Right renal pelvis (tissue), 4 donors: ENCODE results near the gene ZBTB16. TPM values are rescaled to one million over a fixed set of nuclear protein-coding genes. Genes with fewer than 3 reads are reported as not detected.

Experiments used
- DNase-seq, 4 donors: peaks; one replicate each; pipeline ENCODE4 v3.0.0-alpha.2; 2013; ENCODE audit warnings: low read depth in 4 of 4, low spot score in 3 of 4, missing footprints in 1 of 4
- polyA plus RNA-seq, 4 donors: library from polyadenylated mRNA; unstranded; fragments of 120-200 nt; gene quantifications; one replicate each; pipeline ENCODE4 v1.2.1, GENCODE V29; 2013; ENCODE audit not compliant: insufficient read length in 4 of 4

ZBTB16 gene
- polyA plus RNA-seq, 4 donors = 0.89 to 2.0 (median 1.5) TPM

DNA sequence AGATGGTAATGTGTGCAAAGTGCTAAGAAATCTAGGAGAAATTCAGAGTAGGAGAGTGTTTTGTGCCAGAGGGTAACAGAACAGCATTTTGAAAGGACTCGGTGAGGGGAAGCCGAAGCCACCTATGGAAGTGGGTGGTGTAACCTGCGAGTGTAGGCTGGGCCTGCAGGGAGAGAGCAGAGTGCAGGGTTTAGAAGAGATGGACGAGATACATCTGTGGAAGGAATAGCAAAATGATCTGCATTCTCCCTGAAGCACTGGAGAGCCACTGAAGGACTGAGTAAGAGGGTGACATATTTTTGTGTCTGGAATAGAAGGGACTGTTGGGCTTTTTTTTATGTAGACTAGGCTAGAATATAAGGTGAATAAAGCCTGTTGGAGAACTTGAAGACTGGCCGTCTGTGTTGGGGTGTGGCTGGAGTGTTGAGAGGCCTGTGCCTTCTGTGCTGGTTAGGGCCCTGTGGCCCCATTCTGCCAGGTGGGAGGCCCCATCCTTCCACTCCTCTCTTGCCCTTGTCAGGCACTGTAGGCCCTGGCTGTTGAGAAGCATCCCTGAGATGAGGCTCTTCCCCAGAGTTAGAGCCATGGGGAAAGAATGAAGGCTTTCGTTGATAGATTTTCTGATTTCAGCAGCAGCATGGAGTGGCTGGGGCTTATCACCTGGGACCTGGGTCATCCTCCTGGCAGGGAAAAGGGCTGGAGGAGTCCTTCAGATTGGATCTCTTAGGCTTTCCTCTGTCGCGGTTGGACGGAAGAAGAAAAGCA lies 102.2 kb downstream of the ZBTB16 start:
- DNase-seq = no peak

DNA sequence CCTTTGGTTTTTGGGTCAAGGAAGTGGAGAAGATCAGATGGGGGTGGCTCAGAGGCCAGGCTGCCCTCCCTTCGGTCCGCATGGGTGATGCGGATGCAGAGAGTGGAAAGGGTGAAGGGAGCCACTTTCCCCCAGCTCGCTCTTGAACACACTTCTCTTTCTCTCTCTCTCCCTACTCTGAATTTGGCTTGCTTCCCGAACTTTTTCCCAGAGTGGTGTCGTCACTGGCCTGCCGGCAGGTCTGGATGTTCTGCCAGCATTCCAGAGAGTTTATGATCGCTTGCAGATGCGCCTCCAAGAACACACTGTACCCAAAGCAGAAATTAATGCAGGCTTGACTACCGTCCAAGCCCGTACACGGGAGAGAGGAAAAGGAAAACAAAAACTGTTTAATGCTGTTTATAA lies 103.2 kb downstream of the ZBTB16 start:
- DNase-seq = peak; percentile 86 to 96 (median 94)

DNA sequence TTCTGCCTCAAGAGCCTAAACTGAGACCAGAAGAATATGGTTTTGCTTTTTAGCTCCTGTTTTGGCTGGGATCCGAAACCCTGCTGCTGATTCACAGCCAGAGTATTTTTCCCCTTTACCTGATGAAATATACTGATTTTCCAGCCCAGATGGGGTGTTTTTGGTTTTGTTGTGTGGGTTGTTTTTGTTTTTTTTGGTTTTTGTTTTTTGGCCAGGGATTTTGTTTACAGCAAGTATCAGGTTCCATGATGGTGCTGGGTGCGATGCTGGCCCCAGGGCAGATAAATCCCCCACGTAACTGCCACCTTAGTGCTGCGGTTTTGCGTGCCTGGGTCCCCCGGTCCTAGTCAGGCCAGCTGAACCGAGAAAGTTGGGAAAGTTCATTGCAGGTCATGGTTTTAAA lies 103.7 kb downstream of the ZBTB16 start:
- no peak for DNase-seq

DNA sequence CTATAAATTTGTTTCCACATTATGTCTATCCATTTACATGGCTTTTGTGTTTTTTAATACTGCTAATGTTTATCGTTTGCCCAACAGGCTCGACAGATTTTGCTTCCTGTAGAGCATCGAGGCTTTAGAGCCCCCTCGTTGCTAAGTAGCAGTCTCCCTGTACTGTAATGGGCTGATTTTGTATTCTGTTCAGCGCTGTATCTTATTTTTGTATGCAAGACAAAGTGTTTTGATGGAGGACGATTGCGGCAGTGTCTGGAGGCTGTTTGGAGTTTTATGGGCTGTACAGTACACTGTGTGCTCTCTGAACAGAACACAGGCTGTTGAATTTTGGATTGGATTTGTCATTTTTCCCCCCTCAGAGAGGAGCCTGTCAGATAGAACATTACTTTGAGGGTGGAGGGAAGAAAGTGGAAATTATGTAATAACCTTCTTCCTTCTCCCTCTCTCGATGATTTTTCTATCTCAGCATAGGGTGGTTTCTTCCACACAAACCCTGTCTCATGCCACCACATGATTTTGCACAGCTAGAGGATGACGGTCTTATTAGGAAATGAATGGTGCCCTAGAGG lies 104.4 kb downstream of the ZBTB16 start:
- DNase-seq = no peak

DNA sequence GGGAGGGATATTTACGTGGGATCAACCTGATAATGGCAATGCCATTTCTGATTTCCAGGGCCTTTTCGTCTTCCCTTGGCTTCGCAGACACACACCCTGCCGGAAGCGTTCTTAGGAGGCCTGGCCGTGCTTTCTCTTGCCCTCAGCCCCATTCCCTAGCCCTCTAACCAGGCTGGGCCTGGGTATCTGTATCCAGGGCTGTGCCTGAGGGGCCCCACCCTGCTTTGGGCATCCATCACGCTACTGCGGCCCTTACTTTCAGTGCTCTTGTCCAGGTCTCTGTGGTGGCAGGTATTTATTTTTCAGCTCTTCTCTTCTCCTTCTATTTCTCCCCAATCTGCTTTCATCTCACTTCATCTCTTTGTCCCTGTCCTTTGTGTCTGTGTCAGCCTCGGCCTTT lies 105.0 kb downstream of the ZBTB16 start:
- no peak for DNase-seq

DNA sequence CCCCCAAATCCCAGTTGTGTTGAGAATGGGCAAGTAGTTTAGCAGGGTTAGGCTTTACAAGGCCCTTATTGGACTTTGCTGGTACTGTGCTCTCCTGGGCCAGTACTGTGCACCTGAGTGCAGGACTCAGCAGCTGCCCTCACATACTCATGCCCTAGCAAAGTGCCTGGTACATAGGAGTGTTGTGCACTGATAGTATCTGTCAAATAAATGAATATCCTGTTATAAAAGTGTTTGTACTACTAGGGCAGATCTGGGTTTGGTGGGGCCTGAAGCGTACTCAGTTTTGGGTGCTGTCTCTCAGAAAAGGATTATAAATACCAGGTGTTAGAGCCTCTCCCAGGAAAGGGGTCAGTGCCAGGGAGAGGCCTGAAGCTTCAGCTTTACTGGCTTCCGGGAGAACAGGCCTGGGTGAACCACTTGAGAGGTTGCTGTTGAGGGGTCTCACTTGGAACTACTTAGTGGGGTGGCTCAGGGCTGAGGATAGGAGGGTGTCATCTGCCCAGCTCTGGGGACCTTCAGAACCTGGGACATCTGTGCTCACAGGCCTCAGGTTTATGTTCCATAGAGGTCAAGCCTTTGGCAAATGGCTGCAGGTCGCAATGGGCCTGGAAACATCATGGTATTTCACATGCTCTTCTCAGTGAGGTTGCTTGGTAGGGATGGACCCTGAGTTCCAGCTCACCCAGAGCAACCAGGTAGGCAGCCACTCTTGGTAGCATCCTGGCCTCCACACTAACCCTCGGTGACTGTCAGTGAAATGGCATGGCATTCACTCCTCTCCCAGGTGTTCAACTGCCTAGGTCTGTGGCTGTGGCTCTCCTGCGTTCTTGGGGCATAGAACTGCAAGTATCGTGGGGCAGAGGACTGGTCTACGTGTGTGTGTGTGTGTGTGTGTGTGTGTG lies 106.1 kb downstream of the ZBTB16 start:
- DNase-seq = no peak

DNA sequence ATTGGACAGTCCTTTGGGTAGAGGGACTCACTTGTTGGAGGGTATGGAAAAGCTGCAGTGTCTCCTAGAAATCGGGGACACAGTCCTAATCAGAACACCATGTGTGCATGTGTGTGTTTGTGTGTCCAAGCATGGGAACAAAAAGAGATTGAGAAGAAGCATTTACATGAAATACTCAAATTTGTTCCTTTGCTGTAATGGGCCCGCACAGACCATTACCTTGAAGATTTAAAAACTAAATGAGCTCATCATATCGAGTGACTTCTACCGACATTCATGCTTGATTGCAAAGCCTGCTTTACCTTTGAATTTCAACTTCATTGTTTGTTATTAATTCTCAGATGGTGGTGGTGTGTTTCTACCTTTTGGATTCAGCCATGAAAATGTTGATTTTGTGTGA lies 106.9 kb downstream of the ZBTB16 start:
- no peak for DNase-seq

DNA sequence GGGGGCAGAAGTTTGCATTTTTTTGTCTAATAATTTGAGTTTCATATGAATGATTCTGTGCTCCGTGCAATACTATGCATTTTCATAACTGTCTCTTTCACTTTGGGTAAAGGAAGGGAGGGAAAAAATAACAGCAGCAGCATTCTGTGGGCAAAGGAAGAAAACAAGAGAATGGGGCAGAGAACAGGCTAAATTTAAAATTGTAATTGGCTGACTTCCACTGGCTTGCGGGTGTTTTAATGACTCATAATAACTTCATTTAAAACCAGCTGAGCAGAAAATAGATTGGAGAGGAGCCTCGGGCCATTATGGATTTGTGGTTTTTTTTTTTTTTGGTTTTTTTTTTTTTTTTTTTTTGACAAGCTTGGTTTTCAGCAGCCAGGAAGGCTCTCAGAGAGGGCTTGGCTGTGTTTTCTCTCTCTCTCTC lies 107.4 kb downstream of the ZBTB16 start:
- no peak for DNase-seq

DNA sequence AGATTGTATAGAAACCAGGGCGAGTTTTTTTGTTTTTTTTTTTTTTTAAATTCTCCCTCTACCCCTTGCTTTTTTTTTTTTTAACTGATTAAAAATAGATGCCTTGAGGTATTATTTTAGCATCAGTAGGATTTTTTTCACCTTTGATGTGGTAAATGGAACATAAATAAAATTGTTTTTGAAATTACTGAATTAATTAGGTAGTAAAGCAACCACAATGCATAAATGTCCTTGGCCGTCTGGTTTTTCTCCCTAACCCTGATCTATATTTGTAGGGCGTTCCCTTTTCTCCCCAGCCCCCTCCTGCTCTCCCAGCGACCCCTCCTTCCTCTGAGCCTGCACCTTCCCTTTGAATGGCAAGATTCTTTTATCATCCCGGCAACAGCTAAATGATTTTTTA lies 107.8 kb downstream of the ZBTB16 start:
- no peak for DNase-seq

DNA sequence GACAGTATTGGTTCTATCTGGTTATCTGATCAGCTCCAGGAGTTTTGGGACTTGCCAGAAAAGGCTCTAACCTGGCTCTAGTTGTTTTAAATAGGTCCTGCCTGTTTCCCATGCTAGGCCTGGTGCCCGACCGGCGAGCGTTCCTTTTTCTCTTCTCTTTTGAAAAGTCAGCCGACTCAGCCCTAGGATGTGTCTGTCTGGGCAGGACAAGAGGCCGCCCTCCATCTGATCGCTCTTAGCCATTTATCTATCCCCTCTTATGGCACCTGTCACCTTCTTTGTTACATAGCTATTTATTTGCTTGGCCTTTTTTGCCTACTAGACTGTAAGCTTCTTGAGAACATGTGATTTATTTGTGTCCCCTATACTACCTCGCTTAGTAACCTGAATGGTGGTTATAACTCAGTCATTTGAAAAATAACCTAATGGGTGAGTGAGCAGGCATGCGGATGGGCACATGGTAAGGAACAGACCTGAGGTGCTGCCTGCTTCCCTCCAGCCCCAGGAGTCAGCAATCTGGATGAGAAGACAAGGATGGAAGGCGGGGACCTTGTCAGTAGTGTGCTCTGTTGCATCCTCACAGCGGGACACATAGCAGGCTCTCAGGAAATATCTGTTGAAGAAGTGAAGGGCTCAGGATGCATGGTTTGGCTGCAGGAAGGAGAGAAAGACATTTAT lies 108.4 kb downstream of the ZBTB16 start:
- no peak for DNase-seq

DNA sequence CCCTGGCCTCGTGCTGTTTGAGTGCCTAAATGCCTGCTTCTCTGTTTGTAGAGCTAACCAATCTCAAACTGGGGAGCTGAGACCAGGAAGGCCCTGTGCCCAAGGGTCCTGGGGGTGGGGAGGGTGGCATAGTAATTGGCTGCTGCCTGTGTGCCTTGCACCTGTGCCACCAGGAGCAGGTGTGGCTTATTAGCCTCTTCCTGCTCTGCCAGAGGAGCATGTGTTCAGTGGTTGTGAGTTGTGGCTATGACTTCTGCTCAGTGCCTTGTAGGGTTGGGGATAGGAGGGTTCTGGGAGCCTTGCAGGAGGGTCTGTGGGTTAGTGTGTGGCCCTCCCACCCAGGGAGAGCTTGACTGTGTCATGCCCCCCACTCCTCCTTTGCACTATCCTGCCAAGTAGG lies 109.2 kb downstream of the ZBTB16 start:
- no peak for DNase-seq

DNA sequence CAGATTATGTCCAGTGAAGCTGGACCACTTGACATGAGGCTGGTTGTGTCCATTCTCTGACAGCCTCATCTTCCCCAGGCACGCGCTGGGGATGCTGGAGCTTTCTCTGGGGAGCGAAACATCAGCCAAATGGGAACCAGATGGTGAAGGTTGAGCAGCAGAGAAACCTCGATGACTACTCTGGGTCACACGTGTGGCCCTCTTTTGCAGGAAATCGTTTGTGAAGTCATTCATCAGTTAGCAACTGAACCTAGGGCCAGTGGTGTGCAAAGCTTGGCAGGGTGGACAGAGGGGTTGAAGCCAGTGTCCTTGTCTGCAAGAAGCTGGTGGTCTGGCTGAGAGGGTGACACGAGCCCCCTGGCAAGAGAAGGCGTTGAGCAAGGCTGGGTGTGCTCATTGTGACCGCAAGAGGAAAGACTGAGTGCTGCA lies 109.8 kb downstream of the ZBTB16 start:
- DNase-seq = no peak

DNA sequence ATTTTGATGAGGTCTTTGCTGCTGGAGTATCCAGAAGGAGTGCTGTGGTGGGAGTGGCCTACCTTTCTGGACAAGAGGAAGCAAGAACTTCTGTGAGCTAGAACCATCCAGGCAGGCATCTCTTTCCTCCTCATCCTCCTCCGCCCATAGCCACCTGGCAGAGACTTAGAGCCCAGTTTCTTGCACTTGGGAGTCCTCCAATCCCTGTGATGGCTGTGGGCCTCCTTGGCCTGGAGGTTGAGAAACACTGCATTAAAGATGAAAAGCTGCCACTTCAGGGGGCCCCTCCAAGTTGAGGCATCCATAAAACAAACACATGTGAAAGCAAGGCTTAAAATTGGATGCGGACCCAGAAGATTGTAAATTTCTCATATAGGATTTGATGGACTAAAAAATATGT lies 110.3 kb downstream of the ZBTB16 start:
- no peak for DNase-seq

DNA sequence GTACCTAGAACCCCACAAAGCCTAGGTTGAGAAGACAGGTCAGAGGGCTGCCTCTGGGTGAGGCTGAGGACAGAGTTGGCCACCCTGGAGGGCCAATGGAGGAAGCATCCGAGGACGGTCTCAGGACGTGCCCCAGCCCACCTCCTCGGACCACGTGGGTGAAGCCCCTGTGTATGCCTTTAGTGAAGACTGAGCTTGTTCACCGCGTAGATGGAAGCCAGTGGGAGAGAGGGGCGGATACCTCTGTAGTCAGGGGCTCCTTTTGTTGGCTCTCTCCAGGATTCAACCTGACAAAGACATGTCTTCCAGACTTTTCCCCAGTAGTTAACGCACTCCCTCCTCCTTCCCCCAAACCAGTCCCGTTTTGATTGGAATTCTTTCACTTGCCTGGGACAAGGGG lies 110.7 kb downstream of the ZBTB16 start:
- DNase-seq = no peak

DNA sequence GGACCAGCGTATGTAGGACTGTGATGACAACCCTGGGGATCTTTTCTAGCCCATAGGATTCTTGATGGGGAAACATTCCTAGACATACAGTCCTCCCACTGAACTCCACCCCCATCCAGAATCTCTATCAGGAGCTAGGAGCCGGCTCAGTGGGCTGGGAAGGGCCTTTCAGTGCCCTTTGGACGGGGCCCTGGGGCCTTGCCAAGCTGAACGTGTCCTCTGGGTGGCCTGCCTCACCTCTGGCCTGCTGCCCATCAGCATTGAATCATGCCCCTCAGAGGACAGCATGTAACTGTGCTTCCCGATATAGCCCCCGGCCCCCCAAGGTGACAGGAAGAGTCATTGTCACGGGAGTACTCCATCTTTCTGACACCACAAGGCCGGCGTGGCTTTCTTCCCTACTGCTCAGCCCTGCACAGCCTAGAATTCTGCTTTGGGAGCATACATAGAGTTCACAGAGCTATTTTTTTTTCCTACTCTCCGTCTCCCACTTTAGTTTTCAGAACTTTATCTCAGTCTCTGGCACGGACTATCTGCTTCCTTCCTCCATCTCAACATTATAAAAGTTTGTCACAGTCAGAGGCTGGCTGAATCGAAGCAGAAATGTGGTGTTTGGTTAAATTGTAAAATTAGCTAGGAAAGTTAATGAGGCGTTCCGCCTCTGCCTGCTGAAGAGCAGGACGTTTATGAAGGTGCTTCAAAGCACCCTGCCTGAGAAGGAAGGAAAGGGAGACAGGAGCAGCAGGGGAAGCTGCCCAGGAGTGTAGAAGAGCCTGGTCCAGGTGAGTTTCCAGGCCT lies 111.9 kb downstream of the ZBTB16 start:
- no peak for DNase-seq

DNA sequence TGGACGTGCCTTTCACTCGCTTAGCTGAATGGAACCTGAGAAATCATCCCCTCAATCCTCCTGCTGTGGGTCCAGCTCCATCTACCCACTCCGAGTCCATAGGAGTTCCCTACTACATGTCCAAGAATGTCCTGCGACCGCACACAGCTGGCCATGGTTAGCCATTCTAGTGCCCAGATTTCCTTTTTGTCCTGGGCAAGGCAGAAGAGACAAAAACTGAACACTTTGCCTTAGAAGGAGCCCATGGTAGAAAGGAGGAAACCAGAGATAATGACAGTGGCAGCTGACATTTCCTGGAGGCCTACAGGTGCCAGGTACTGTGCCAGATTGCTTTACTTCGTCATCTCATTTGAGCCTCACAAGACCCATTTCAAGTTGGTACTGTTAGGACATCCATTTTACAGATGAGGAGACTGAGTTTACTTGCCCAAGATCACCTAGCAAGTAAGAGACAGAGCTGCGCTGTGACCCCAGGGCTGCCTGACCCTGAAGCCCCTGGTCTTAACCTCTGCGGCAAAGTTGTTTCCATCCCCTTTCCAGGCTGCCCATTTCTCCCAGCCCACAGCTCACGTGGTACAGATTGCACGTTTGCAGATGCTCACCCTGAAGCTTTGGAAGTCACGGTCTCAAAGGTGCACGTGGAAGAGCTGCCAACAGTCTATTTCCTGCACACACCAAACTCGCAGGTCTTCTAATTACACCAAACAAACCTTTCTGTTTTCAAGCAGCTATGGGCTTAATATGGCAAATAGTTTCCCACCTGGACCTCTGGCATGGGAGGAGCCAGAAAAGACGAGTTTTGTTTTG lies 112.7 kb downstream of the ZBTB16 start:
- no peak for DNase-seq

DNA sequence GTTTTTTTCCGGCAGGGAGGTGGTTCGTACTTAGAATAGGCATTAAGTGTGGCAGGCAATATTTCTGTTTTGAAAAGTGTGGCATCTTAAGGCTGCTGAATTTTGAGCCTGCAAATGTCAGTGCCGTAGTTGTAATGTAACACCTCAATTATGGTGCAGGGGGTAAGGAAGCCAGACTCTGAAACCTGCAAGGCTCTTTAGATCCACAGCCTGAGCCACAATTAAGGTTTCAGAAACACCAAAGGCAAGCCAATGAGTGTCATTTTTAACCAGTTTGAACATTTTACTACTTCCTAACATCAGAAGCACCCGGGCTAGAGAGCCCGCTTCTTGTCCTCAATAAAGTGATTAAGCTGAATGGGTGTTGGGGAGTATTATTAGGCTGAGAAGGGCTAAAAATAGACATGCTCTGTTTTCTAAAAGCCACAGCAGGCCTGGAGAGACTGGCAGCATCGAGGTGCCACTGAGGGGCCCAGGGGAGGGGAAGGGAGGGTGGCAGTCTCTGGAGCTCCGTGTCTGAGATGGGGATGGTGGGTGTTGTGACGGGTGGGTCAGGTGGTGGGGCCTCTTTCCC lies 113.4 kb downstream of the ZBTB16 start:
- no peak for DNase-seq

DNA sequence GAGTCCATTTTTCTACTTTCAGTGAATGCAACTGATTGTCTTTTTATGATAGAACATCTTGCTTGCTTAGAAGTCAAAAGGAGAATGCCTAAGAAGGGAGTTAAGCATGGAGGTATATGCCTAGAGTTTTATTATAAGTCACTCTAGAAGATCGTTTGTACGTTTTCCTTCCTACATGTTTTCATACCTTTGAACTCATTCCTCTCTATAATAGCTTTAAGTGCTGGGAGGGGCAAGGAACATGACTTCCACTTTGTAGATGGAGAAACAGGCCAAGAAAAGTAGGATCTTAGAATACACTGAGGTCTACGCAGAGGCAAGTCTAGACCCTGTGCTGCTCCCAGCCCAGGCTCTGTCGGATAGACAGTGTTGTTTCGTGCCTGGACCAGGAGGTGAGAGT lies 114.3 kb downstream of the ZBTB16 start:
- DNase-seq = no peak
